SU-DHL-6 (cell line): Measurements from ENCODE around the gene RALGPS1.

Experiments
- H2AFZ ChIP-seq: fragments of 200-600 bp; sonication (generic); 2 replicates; pipeline ENCODE4 v1.6.1; 2014; ENCODE audit warnings: low read depth, mild to moderate bottlenecking, moderate library complexity, mixed read lengths, antibody characterized with exemption, low read length; ENCODE audit not compliant: severe bottlenecking
- H3F3A ChIP-seq: fragments of 200-600 bp; shearing (Covaris generic); 2 replicates; pipeline ENCODE4 v1.6.0; 2016; ENCODE audit warnings: antibody characterized with exemption, mild to moderate bottlenecking; ENCODE audit not compliant: insufficient read depth
- H3K27ac ChIP-seq: fragments of 200-600 bp; sonication (generic); 2 replicates; pipeline ENCODE4 v1.5.1; 2016; ENCODE audit warnings: low read depth, mild to moderate bottlenecking, low read length, moderate library complexity, mixed read lengths
- H3K27me3 ChIP-seq: fragments of 200-600 bp; sonication (generic), shearing (Covaris generic); 2 replicates; pipeline ENCODE4 v1.6.0; 2014; ENCODE audit warnings: mild to moderate bottlenecking, low read length
- H3K36me3 ChIP-seq: fragments of 200-600 bp; sonication (generic); 2 replicates; pipeline ENCODE4 v1.6.1; 2014; ENCODE audit warnings: mild to moderate bottlenecking, low read length, mixed read lengths
- H3K4me2 ChIP-seq: fragments of 300-600, 200-600 bp; shearing (Covaris generic), sonication (generic); 2 replicates; pipeline ENCODE4 v1.6.0; 2014; ENCODE audit warnings: low read length, low read depth, mild to moderate bottlenecking; ENCODE audit not compliant: poor library complexity, severe bottlenecking
- H3K4me3 ChIP-seq: fragments of 200-600 bp; sonication (generic); 2 replicates; pipeline ENCODE4 v1.5.1; 2014; ENCODE audit warnings: antibody characterized with exemption, low read length, mild to moderate bottlenecking, mixed read lengths; ENCODE audit not compliant: insufficient read depth, poor library complexity, severe bottlenecking
- H3K79me2 ChIP-seq: fragments of 200-600 bp; sonication (generic); 2 replicates; pipeline ENCODE4 v1.6.1; 2014; ENCODE audit warnings: mild to moderate bottlenecking, low read length, moderate library complexity; ENCODE audit not compliant: insufficient read depth
- H3K9ac ChIP-seq: fragments of 200-600 bp; sonication (generic); 2 replicates; pipeline ENCODE4 v1.7.0; 2014; ENCODE audit warnings: mild to moderate bottlenecking, low read length
- H3K9me2 ChIP-seq: fragments of 200-600 bp; sonication (generic); replicated peaks from 2 replicates; pipeline ENCODE4 v1.6.1; 2014; ENCODE audit warnings: low read length; ENCODE audit not compliant: insufficient read depth
- H3K9me3 ChIP-seq: fragments of 200-600 bp; sonication (generic); 2 replicates; pipeline ENCODE4 v1.6.1; 2014; ENCODE audit warnings: low read length, mixed read lengths; ENCODE audit not compliant: insufficient read depth
- H4K20me1 ChIP-seq: fragments of 200-600 bp; sonication (generic); 2 replicates; pipeline ENCODE4 v1.6.1; 2014; ENCODE audit warnings: low read depth, mild to moderate bottlenecking, antibody characterized with exemption, low read length, moderate library complexity, mixed read lengths
- CTCF ChIP-seq: fragments of 200-600 bp; sonication (generic); IDR thresholded peaks from one replicate; pipeline ENCODE4 v1.5.1; 2017; ENCODE audit warnings: antibody characterized with exemption, mild to moderate bottlenecking, low read length, moderate library complexity; ENCODE audit not compliant: insufficient read depth, poor library complexity, severe bottlenecking
- EZH2phosphoT487 ChIP-seq: fragments of 200-600 bp; sonication (generic), shearing (Covaris generic); conservative IDR thresholded peaks from 2 replicates; pipeline ENCODE4 v1.6.1; 2018; ENCODE audit warnings: mild to moderate bottlenecking, antibody characterized with exemption, low read length, moderate library complexity, mixed read lengths

RALGPS1 gene

GRCh38 chr9:127200106-127200862, 285.7 kb downstream of the RALGPS1 start:
- Histone ChIP-seq H3K9me2 (no peaks in the 10 kb centered on the region), H3K4me2 (no peak overlapping the region), H3K79me2 (no peaks in the 10 kb centered on the region), H2AFZ (no peak overlapping the region), H3K9me3 (no peaks in the 10 kb centered on the region), H3K27ac (no peak overlapping the region), H3K4me3 (no peak overlapping the region), H3K9ac (no peak overlapping the region), H3K27me3 (no peaks in the 10 kb centered on the region), H4K20me1 (no peaks in the 10 kb centered on the region), H3K36me3 (no peaks in the 10 kb centered on the region), H3F3A (no peaks in the 10 kb centered on the region)
- TF ChIP-seq EZH2phosphoT487: no peak
- TF ChIP-seq CTCF: no peak

- H3K27me3 ChIP-seq: no peaks in the 10 kb centered on the region
- no peaks in the 10 kb centered on the region for H3F3A ChIP-seq
- H3K9ac ChIP-seq: no peak overlapping the region
- no peaks in the 10 kb centered on the region for H3K79me2 ChIP-seq
- no peaks in the 10 kb centered on the region for H3K9me2 ChIP-seq
- no peak overlapping the region for H3K27ac ChIP-seq
- H3K4me2 ChIP-seq: no peak overlapping the region
- H3K4me3 ChIP-seq: no peak overlapping the region
- no peaks in the 10 kb centered on the region for H3K9me3 ChIP-seq
- no peak for TF ChIP-seq EZH2phosphoT487
- TF ChIP-seq CTCF: no peak
- no peak overlapping the region for H2AFZ ChIP-seq
- H4K20me1 ChIP-seq: no peaks in the 10 kb centered on the region
- no peaks in the 10 kb centered on the region for H3K36me3 ChIP-seq
Observed at GRCh38 chr9:127201071-127201541, 286.5 kb downstream of the RALGPS1 start.

GRCh38 chr9:127201731-127202130, 287.1 kb downstream of the RALGPS1 start:
- H3K9ac ChIP-seq: no peak overlapping the region
- no peaks in the 10 kb centered on the region for H3K27me3 ChIP-seq
- H3K27ac ChIP-seq: no peak overlapping the region
- TF ChIP-seq EZH2phosphoT487 (no peak), CTCF (no peak)
- H3K9me3 ChIP-seq: no peaks in the 10 kb centered on the region
- no peak overlapping the region for H2AFZ ChIP-seq
- H3K9me2 ChIP-seq: no peaks in the 10 kb centered on the region
- no peak overlapping the region for H3K4me3 ChIP-seq
- H3K4me2 ChIP-seq: no peak overlapping the region
- H3K79me2 ChIP-seq: no peaks in the 10 kb centered on the region
- no peaks in the 10 kb centered on the region for H4K20me1 ChIP-seq
- H3K36me3 ChIP-seq: no peaks in the 10 kb centered on the region
- no peaks in the 10 kb centered on the region for H3F3A ChIP-seq
